A549 (cell line): ENCODE measurements around the gene HPN. TPM values are rescaled to one million over a fixed set of nuclear protein-coding genes. Genes with fewer than 3 reads are reported as not detected.

Experiments used
- ATAC-seq, 2 experiments: fragments of 200-7000 bp in 1 of 2; fragments of >200 bp in 1 of 2; cut with Nextera tagmentation in 1 of 2; cut with Tn5 transposase in 1 of 2; 3 replicates each; pipeline versions ENCODE4 v1.8.0 to v1.9.1; 2018 to 2020; ENCODE audit warnings: mild to moderate bottlenecking in 1 of 2, moderate library complexity in 1 of 2
- CTCF ChIA-PET: fragments of 300-600 bp; sonication (Branson Sonifier 250); formaldehyde crosslinking; extraction: SDS; loops from one replicate; lab custom pipeline; 2021; ENCODE audit warnings: antibody characterized with exemption, inconsistent platforms; lab: Yijun Ruan, JAX
- POLR2A ChIA-PET: fragments of 350-600 bp; formaldehyde crosslinking; extraction: SDS; loops from one replicate; lab custom pipeline; 2021; ENCODE audit warnings: antibody characterized with exemption, inconsistent platforms; lab: Yijun Ruan, JAX
- DNase-seq, 2 experiments: peaks; one replicate each; pipeline versions ENCODE4 v3.0.0 to v3.0.0-alpha.2; 2011 to 2016; ENCODE audit warnings: low read depth in 1 of 2, low spot score in 1 of 2
- FAIRE-seq: peaks from 2 replicates; lab custom pipeline; 2011; peaks lifted over from hg19 to GRCh38; lab: Jason Lieb, UNC
- H3K27ac ChIP-seq, 2 experiments: fragments of >200 bp; sonication (Bioruptor Twin); formaldehyde crosslinking; 3 replicates each; pipeline ENCODE4 v1.5.1; 2016 to 2017
- H3K4me1 ChIP-seq: fragments of >200 bp; sonication (Bioruptor Twin); formaldehyde crosslinking; 3 replicates; pipeline ENCODE4 v1.6.1; 2016
- H3K4me2 ChIP-seq: fragments of >200 bp; sonication (Bioruptor Twin); formaldehyde crosslinking; 3 replicates; pipeline ENCODE4 v1.6.1; 2016
- H3K4me3 ChIP-seq: fragments of >200 bp; sonication (Bioruptor Twin); formaldehyde crosslinking; 3 replicates; pipeline ENCODE4 v1.5.1; 2016
- H3K9me3 ChIP-seq: fragments of >200 bp; sonication (Bioruptor Twin); formaldehyde crosslinking; 3 replicates; pipeline ENCODE4 v1.6.1; 2016
- CBX8 ChIP-seq: fragments of 200-600 bp; sonication (generic); IDR thresholded peaks from 2 replicates; pipeline ENCODE4 v1.6.1; 2016
- CEBPB ChIP-seq, 2 experiments: fragments of >200 bp in 1 of 2; sonication (Bioruptor Twin) in 1 of 2; formaldehyde crosslinking in 1 of 2; IDR thresholded peaks; 2 replicates each; pipeline ENCODE4 v1.6.1; 2012 to 2016
- CHD4 ChIP-seq: fragments of 200-600 bp; sonication (generic); IDR thresholded peaks from 2 replicates; pipeline ENCODE4 v1.6.1; 2016; ENCODE audit warnings: antibody characterized with exemption, mild to moderate bottlenecking, borderline replicate concordance
- EHMT2 ChIP-seq: fragments of 200-600 bp; sonication (generic); IDR thresholded peaks from 2 replicates; pipeline ENCODE4 v1.6.1; 2016; ENCODE audit warnings: antibody characterized with exemption, low read depth, mild to moderate bottlenecking, moderate library complexity
- FOSL2 ChIP-seq, 2 experiments: fragments of 450-650 bp in 1 of 2; fragments of >200 bp in 1 of 2; sonication (Bioruptor Twin) in 1 of 2; formaldehyde crosslinking; IDR thresholded peaks; 2 replicates each; pipeline versions ENCODE4 v1.5.0 to v1.6.1; 2016 to 2020; ENCODE audit warnings: mild to moderate bottlenecking in 1 of 2, moderate library complexity in 1 of 2
- FOXS1 ChIP-seq: fragments of 250-450 bp; sonication (Bioruptor Pico); IDR thresholded peaks from 2 replicates; pipeline ENCODE4 v1.5.0; 2020; ENCODE audit warnings: mild to moderate bottlenecking, moderate library complexity
- HOXA7 ChIP-seq: fragments of 250-450 bp; sonication (Bioruptor Pico); IDR thresholded peaks from 2 replicates; pipeline ENCODE4 v1.5.0; 2020; ENCODE audit warnings: mild to moderate bottlenecking, moderate library complexity
- HOXB5 ChIP-seq: fragments of 250-450 bp; sonication (Bioruptor Pico); IDR thresholded peaks from 2 replicates; pipeline ENCODE4 v1.5.0; 2020; ENCODE audit warnings: mild to moderate bottlenecking, moderate library complexity
- JUN ChIP-seq, 2 experiments: fragments of >200 bp; sonication (Bioruptor Twin); formaldehyde crosslinking; IDR thresholded peaks; 2 replicates in 1 of 2; 3 replicates in 1 of 2; pipeline ENCODE4 v1.6.1; 2016 to 2017
- MAFK ChIP-seq: fragments of 450-650 bp; IDR thresholded peaks from 2 replicates; pipeline ENCODE4 v1.6.1; 2014; ENCODE audit not compliant: partially characterized antibody
- MAZ ChIP-seq: fragments of 150-350 bp; IDR thresholded peaks from 2 replicates; pipeline ENCODE4 v1.6.1; 2014; ENCODE audit warnings: antibody characterized with exemption, low read depth, low read length, borderline replicate concordance
- MYC ChIP-seq: IDR thresholded peaks from 2 replicates; pipeline ENCODE4 v1.6.1; 2012; ENCODE audit warnings: mild to moderate bottlenecking, inconsistent platforms, low read length, improper control_type of control experiment, borderline replicate concordance
- POLR2A ChIP-seq: IDR thresholded peaks from 2 replicates; pipeline ENCODE4 v1.6.1; 2012; ENCODE audit warnings: mild to moderate bottlenecking, low read length
- POLR2AphosphoS2 ChIP-seq: conservative IDR thresholded peaks from 2 replicates; pipeline ENCODE4 v1.6.1; 2012; ENCODE audit warnings: low read length, improper control_type of control experiment, inconsistent platforms
- RAD21 ChIP-seq, 2 experiments: fragments of >200 bp in 1 of 2; sonication (Bioruptor Twin) in 1 of 2; formaldehyde crosslinking in 1 of 2; IDR thresholded peaks in 1 of 2; conservative IDR thresholded peaks in 1 of 2; 2 replicates in 1 of 2; 3 replicates in 1 of 2; pipeline ENCODE4 v1.6.1; 2012 to 2018; ENCODE audit warnings: inconsistent platforms in 1 of 2
- SMC3 ChIP-seq: fragments of >200 bp; sonication (Bioruptor Twin); formaldehyde crosslinking; IDR thresholded peaks from 3 replicates; pipeline ENCODE4 v1.6.1; 2018; ENCODE audit warnings: inconsistent platforms
- TFCP2L1 ChIP-seq: fragments of 250-450 bp; sonication (Bioruptor Pico); IDR thresholded peaks from 2 replicates; pipeline ENCODE4 v1.5.0; 2021; ENCODE audit warnings: mild to moderate bottlenecking
- TP53 ChIP-seq: fragments of 250-450 bp; sonication (Bioruptor Pico); IDR thresholded peaks from 2 replicates; pipeline ENCODE4 v1.5.0; 2021; ENCODE audit warnings: mild to moderate bottlenecking, moderate library complexity
- ZFP36 ChIP-seq: fragments of 450-650 bp; IDR thresholded peaks from 2 replicates; pipeline ENCODE4 v1.6.1; 2014; ENCODE audit warnings: borderline replicate concordance; ENCODE audit not compliant: partially characterized antibody
- ZSCAN20 ChIP-seq: fragments of 250-450 bp; sonication (Bioruptor Pico); IDR thresholded peaks from 2 replicates; pipeline ENCODE4 v1.8.0; 2022; ENCODE audit warnings: mild to moderate bottlenecking, moderate library complexity
- WGBS: methylation state at CpG from one replicate; pipeline ENCODE4 v1.1.6; 2017; ENCODE audit errors: missing lambda C conversion rate; 5-methylcytosine and 5-hydroxymethylcytosine counted together
- polyA plus RNA-seq, 4 experiments: library from polyadenylated mRNA; depleted of rRNA in 3 of 4; stranded (reverse); fragments of >200 nt; fragmentation: RNase III in 1 of 4; extraction: RNeasy Plus Mini Kit Qiagen cat#74134 plus additional on column Dnase treatment in 1 of 4; gene quantifications; 2 replicates in 3 of 4; 3 replicates in 1 of 4; pipeline ENCODE4 v1.2.3, GENCODE V29; 2011 to 2017
- TF ChIP-seq, protein P1 (sequence below): fragments of >200 bp; sonication (Bioruptor Twin); formaldehyde crosslinking; IDR thresholded peaks from 3 replicates; pipeline ENCODE4 v1.6.1; 2016
- TF ChIP-seq, protein P2 (sequence below): fragments of 250-450 bp; sonication (Bioruptor Pico); IDR thresholded peaks from 2 replicates; pipeline ENCODE4 v1.5.0; 2021; ENCODE audit warnings: mild to moderate bottlenecking, moderate library complexity, borderline replicate concordance
- TF ChIP-seq, protein P3 (sequence below): fragments of 450-650 bp; IDR thresholded peaks from 2 replicates; pipeline ENCODE4 v1.6.1; 2014; ENCODE audit warnings: antibody characterized with exemption
- TF ChIP-seq, protein P4 (sequence below): IDR thresholded peaks from 2 replicates; pipeline ENCODE4 v1.6.1; 2012
- TF ChIP-seq, protein P5 (sequence below): IDR thresholded peaks from 2 replicates; pipeline ENCODE4 v1.6.1; 2012

Gene HPN
- polyA plus RNA-seq, 2 of the 4 experiments (the other 2 are of a cell fraction) = 0.06 to 0.08 TPM

DNA sequence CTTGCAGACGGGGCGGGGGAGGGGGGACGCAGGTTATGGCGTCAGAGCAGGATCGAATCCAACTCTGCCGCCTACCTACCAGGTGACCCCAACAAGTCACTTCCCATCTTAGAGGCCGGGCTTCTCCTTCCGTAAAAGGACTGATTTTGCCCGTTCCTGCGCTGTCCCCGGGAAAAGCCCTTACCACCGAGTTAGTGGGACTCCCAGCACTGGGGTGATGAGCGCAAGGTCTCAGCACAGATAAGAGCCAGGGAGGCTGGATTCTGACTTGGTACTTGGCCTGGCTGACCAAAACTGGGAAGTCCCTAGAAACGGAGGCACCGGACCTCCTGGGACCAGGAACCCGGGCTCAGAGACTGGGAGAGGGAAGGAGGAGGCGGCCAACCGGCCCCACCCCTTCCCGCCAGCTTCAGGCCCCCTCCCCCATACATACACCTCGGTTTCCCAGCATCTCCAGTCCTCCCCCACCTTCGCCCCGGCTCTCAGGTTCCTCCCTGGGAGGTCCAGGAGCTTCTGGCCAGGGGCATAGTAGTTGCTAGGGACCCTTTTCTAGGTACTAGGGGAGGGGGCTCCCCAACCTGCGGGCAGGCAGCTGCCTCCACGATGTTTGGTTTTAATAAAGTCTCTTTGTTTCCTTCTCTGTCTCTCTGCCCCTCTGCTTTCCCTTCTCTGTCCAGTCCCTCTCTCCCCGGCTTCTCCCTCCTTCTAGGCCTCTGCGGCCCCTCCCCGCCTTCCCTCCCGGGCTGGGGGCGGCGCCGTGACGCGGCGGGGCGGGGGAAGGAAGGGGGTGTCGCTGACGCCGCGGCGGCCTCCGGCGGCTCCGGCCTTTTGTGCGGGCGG, 41.8 kb upstream of the HPN start, which contains the start of gene GRAMD1A (continued):
- TF ChIP-seq POLR2A = peak; percentile 64
- TF ChIP-seq FOSL2 (IDR thresholded peaks at IDR 0.05) = peak; percentile 35; the same call in 1 of the 2 replicates
- peak; percentile 25 for TF ChIP-seq FOSL2 (CRISPR knock-in tag; IDR thresholded peaks at IDR 0.05)
- peak; percentile 38; the same call in 2 of the 3 replicates for TF ChIP-seq SMC3
- peak in 1 of 2 experiments; percentile 28; a peak in 2 of 5 replicates for TF ChIP-seq RAD21 (conservative IDR thresholded peaks at IDR 0.05 in 1 of 2, IDR thresholded peaks at IDR 0.05 in 1 of 2)
- no peak for TF ChIP-seq CBX8
- TF ChIP-seq ZSCAN20 (CRISPR knock-in tag) = no peak
- TF ChIP-seq HOXB5 (CRISPR knock-in tag) = peak; percentile 71; the same call in 1 of the 2 replicates
- TF ChIP-seq HOXA7 = no peak; the same call in 1 of the 2 replicates
- TF ChIP-seq, all 56 proteins: peak for 20

DNA sequence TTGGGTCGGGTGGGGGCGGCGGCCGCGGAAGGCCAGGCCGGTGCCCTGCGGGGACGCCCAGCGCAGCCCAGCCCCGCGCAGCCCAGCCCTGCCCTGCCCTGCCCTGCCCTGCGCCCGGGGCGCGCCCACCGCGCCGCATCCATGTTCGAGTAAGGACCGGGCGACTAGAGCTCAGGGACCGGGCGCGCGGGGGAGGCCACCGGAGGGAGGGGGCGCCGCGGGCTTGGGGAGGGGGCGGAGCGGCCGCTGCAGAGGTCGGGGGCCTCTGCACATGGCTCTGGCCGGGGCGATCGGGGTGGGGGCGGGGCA, 41.2 kb upstream of the HPN start:
- TF ChIP-seq POLR2A (peak; percentile 46; the same call in 1 of the 2 replicates), EHMT2 (no peak), JUN (IDR thresholded peaks at IDR 0.05) (peak in 1 of 2 experiments; percentile 57; a peak in 1 of 5 replicates), ZSCAN20 (CRISPR knock-in tag) (no peak), POLR2AphosphoS2 (no peak), FOXS1 (no peak)
- Histone ChIP-seq H3K27ac (peak overlapping the region; percentile 94 to 95), H3K4me1 (peaks cover 80% of the 10 kb centered on the region), H3K4me3 (peak overlapping the region; percentile 91), H3K9me3 (no peaks in the 10 kb centered on the region), H3K4me2 (peak overlapping the region; percentile 76)
- WGBS = 0% methylated on average over 2 of the region's 37 CpGs
- DNase-seq = no peak
- ChIA-PET POLR2A (interaction anchor here (0.6 to 2.5 kb wide), 14 partner anchors 9 to 745 kb away, joined by 3 to 20 read pairs (median 6); partner anchors contain the start of genes PSENEN, SCGB2B2, U2AF1L4 and ZNF30), CTCF (interaction anchor here (2.1 to 61.4 kb wide), 4 partner anchors 11 to 90 kb away, joined by 9 to 1860 read pairs (median 934); partner anchors contain the start of genes GRAMD1A, SCN1B and ZNF792)
- FAIRE-seq = no peak
- ATAC-seq = no peak

DNA sequence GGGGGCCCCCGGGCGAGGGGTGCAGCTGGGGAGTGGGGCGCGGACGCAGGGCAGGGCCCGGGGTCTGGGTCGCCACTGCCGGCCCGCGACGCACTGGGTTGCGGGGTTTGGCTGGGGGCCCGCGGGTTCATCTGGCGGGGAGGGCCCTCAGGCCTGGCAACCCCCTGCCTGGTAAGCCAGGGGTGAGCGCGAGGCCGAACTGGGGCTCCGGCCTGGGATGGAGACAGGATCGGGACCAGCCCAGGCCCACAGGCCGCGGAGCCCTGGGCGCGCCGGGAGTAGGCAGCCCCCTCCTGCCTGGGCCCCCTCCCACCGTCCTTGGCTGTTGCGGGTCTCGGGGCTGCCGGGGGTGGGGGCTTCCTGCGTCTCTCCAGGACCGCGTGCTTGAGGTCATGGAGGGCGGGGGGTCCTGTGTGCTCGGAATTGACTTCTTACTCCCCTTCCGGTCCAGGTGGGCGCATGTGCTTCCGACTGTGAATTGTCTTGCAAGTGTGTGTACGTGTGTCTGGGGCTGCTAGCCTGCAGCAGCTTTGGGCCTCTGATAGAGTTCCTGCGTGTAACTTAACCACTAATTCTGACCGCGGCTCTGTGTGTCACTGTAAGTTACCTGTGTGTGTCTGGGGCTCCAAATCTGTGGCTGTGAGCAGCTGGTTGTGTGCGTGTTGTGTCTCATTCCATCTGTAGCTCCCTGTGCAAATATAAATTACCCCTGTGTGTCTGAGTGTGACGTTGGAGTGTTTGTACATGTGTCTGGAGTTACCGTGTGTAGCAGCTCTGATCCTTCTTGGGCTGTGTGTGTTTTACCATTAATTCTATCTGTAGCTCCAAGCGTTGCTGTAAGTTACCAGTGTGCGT, 40.6 kb upstream of the HPN start:
- Histone ChIP-seq H3K9me3 (no peaks in the 10 kb centered on the region), H3K4me3 (peak overlapping the region; percentile 91), H3K27ac (peak overlapping the region; percentile 94 to 95), H3K4me2 (peak overlapping the region; percentile 76), H3K4me1 (peaks cover 80% of the 10 kb centered on the region)
- ATAC-seq = peak; percentile 1 to 8; a peak in 3 of 6 replicates
- POLR2A ChIA-PET = interaction anchor here (0.6 to 2.5 kb wide), 11 partner anchors 8 to 745 kb away, joined by 3 to 20 read pairs (median 4); partner anchors contain the start of genes PSENEN, SCGB2B2, U2AF1L4 and ZNF30
- WGBS = 4% methylated on average over 20 of the region's 46 CpGs
- DNase-seq = peak; percentile 70 to 79
- peak; percentile 67 for FAIRE-seq
- CTCF ChIA-PET = interaction anchor here (1.2 to 61.4 kb wide), 6 partner anchors 11 to 90 kb away, joined by 3 to 1860 read pairs (median 10); partner anchors contain the start of genes GRAMD1A, SCN1B and ZNF792
- TF ChIP-seq, protein P1, sequence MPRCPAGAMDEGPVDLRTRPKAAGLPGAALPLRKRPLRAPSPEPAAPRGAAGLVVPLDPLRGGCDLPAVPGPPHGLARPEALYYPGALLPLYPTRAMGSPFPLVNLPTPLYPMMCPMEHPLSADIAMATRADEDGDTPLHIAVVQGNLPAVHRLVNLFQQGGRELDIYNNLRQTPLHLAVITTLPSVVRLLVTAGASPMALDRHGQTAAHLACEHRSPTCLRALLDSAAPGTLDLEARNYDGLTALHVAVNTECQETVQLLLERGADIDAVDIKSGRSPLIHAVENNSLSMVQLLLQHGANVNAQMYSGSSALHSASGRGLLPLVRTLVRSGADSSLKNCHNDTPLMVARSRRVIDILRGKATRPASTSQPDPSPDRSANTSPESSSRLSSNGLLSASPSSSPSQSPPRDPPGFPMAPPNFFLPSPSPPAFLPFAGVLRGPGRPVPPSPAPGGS = no peak
- peak; percentile 65; the same call in 1 of the 2 replicates for TF ChIP-seq HOXA7
- no peak for TF ChIP-seq CBX8
- TF ChIP-seq TFCP2L1 (CRISPR knock-in tag) = peak; percentile 94
- TF ChIP-seq, protein P2, sequence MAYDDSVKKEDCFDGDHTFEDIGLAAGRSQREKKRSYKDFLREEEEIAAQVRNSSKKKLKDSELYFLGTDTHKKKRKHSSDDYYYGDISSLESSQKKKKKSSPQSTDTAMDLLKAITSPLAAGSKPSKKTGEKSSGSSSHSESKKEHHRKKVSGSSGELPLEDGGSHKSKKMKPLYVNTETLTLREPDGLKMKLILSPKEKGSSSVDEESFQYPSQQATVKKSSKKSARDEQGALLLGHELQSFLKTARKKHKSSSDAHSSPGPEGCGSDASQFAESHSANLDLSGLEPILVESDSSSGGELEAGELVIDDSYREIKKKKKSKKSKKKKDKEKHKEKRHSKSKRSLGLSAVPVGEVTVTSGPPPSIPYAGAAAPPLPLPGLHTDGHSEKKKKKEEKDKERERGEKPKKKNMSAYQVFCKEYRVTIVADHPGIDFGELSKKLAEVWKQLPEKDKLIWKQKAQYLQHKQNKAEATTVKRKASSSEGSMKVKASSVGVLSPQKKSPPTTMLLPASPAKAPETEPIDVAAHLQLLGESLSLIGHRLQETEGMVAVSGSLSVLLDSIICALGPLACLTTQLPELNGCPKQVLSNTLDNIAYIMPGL (CRISPR knock-in tag) = no peak
- TF ChIP-seq ZFP36 = no peak
- no peak for TF ChIP-seq CHD4
- TF ChIP-seq MAZ = no peak
- TF ChIP-seq, protein P3, sequence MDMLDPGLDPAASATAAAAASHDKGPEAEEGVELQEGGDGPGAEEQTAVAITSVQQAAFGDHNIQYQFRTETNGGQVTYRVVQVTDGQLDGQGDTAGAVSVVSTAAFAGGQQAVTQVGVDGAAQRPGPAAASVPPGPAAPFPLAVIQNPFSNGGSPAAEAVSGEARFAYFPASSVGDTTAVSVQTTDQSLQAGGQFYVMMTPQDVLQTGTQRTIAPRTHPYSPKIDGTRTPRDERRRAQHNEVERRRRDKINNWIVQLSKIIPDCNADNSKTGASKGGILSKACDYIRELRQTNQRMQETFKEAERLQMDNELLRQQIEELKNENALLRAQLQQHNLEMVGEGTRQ = no peak
- no peak for TF ChIP-seq MAFK
- TF ChIP-seq, protein P4, sequence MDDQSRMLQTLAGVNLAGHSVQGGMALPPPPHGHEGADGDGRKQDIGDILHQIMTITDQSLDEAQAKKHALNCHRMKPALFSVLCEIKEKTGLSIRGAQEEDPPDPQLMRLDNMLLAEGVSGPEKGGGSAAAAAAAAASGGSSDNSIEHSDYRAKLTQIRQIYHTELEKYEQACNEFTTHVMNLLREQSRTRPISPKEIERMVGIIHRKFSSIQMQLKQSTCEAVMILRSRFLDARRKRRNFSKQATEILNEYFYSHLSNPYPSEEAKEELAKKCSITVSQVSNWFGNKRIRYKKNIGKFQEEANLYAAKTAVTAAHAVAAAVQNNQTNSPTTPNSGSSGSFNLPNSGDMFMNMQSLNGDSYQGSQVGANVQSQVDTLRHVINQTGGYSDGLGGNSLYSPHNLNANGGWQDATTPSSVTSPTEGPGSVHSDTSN = peak; percentile 19; the same call in 1 of the 2 replicates
- no peak for TF ChIP-seq FOSL2 (IDR thresholded peaks at IDR 0.05)
- peak; percentile 13; the same call in 1 of the 2 replicates for TF ChIP-seq FOSL2 (CRISPR knock-in tag; IDR thresholded peaks at IDR 0.05)
- peak; percentile 60; the same call in 1 of the 2 replicates for TF ChIP-seq TP53 (CRISPR knock-in tag)
- TF ChIP-seq CEBPB (IDR thresholded peaks at IDR 0.05) = no peak
- no peak for TF ChIP-seq SMC3
- TF ChIP-seq, protein P5, sequence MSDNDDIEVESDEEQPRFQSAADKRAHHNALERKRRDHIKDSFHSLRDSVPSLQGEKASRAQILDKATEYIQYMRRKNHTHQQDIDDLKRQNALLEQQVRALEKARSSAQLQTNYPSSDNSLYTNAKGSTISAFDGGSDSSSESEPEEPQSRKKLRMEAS = peak; percentile 80
- peak; percentile 34; the same call in 1 of the 2 replicates for TF ChIP-seq MYC
